ENCODE results near the gene HOXA6. TPM values are rescaled to one million over a fixed set of nuclear protein-coding genes. Genes with fewer than 3 reads are reported as not detected.

The HOXA6 gene
- total RNA-seq, 1 experiment from 2014 or later, result 12.7 TPM

DNA sequence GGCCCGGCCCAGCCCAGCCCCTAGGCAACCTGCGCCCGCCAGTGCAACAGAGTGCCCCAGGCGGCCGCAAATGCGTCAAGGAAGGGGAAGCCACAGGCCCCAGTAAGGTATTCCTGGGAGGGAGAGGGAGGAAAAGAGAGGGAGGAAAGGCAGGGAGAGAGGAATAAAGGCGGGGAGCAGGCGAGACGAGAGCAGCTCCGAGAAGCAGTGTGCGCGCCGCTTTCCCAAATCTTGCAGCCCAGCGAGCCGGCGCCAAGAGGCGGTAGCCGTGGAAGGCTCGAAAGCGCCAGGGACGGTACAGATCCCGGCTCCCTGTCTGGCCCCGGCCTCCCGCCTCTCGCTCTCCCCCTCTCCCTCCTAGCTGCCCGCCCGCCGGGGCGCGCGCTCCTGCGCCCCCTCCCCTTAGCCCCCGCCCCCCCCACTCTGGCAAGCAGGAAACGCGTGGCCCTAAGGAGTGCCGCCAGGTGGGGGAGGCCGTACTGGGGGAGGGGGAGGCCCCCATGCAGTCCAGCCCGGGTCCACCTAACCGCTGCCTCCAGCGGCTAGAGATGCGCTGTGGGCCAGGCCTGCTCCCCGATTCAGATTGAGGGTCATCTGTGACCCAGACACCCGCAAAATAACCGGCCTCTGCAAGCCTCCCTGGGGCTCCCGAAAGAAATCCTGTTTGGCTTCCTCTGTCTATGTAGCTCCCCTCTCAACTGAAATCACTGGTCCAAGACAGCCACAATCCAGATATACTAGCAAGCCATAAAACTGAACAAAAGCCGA is 22.3 kb upstream of the HOXA6 start:
- ATAC-seq (peak; percentile 5), DNase-seq (ENCODE audit: low read depth, low spot score) (no peak)
- peak overlapping the region; percentile 97 for H3K4me2 ChIP-seq (ENCODE audit: low read length)
- TF ChIP-seq JUND (IDR thresholded peaks at IDR 0.05) (no peak), EZH2 (IDR thresholded peaks at IDR 0.05) (no peak), YY1 (IDR thresholded peaks at IDR 0.05; ENCODE audit: extremely low read depth, insufficient replicate concordance, low read depth, low read length) (peak; percentile 4), EZH2phosphoT487 (IDR thresholded peaks at IDR 0.05; ENCODE audit: borderline replicate concordance) (no peak), TCF7L2 (IDR thresholded peaks at IDR 0.05; ENCODE audit: borderline replicate concordance, extremely low read depth, insufficient read depth, insufficient read length) (peak; percentile 52), FOSL1 (IDR thresholded peaks at IDR 0.05; ENCODE audit: low read depth) (no peak), ZNF274 (IDR thresholded peaks at IDR 0.05; ENCODE audit: low read depth, low read length) (no peak), POLR2AphosphoS5 (IDR thresholded peaks at IDR 0.05; ENCODE audit: low read depth, low read length) (peak; percentile 28; the same call in 1 of the 2 replicates), CBX3 (IDR thresholded peaks at IDR 0.05; ENCODE audit: low read depth) (no peak), ELF1 (IDR thresholded peaks at IDR 0.05; ENCODE audit: borderline replicate concordance, low read depth) (no peak), SRF (IDR thresholded peaks at IDR 0.05; ENCODE audit: low read depth) (no peak)
- TF ChIP-seq, protein P1, sequence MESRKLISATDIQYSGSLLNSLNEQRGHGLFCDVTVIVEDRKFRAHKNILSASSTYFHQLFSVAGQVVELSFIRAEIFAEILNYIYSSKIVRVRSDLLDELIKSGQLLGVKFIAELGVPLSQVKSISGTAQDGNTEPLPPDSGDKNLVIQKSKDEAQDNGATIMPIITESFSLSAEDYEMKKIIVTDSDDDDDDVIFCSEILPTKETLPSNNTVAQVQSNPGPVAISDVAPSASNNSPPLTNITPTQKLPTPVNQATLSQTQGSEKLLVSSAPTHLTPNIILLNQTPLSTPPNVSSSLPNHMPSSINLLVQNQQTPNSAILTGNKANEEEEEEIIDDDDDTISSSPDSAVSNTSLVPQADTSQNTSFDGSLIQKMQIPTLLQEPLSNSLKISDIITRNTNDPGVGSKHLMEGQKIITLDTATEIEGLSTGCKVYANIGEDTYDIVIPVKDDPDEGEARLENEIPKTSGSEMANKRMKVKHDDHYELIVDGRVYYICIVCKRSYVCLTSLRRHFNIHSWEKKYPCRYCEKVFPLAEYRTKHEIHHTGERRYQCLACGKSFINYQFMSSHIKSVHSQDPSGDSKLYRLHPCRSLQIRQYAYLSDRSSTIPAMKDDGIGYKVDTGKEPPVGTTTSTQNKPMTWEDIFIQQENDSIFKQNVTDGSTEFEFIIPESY (IDR thresholded peaks at IDR 0.05; ENCODE audit: extremely low read depth, insufficient replicate concordance, low read length), result no peak
- TF ChIP-seq, protein P2, sequence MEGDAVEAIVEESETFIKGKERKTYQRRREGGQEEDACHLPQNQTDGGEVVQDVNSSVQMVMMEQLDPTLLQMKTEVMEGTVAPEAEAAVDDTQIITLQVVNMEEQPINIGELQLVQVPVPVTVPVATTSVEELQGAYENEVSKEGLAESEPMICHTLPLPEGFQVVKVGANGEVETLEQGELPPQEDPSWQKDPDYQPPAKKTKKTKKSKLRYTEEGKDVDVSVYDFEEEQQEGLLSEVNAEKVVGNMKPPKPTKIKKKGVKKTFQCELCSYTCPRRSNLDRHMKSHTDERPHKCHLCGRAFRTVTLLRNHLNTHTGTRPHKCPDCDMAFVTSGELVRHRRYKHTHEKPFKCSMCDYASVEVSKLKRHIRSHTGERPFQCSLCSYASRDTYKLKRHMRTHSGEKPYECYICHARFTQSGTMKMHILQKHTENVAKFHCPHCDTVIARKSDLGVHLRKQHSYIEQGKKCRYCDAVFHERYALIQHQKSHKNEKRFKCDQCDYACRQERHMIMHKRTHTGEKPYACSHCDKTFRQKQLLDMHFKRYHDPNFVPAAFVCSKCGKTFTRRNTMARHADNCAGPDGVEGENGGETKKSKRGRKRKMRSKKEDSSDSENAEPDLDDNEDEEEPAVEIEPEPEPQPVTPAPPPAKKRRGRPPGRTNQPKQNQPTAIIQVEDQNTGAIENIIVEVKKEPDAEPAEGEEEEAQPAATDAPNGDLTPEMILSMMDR (IDR thresholded peaks at IDR 0.05 in 2 of 3, conservative IDR thresholded peaks at IDR 0.05 in 1 of 3; ENCODE audit: borderline replicate concordance in 1 of 3, insufficient read depth in 1 of 3, low read depth in 2 of 3, low read length in 2 of 3), result no peak
- no peaks in the 10 kb centered on the region for H3K9me3 ChIP-seq (ENCODE audit: control insufficient read depth in 1 of 2, insufficient read depth in 1 of 2, low read depth in 1 of 2, low read length in 2 of 2)
- H3K79me2 ChIP-seq (ENCODE audit: insufficient read depth, low read length), result peaks cover 98% of the 10 kb centered on the region
- no peak overlapping the region for H2AFZ ChIP-seq (ENCODE audit: low read depth, low read length, poor library complexity, severe bottlenecking)
- H3K27me3 ChIP-seq (ENCODE audit: insufficient read depth, low read length), result no peaks in the 10 kb centered on the region
- peaks cover 31 to 76% of the 10 kb centered on the region in 2 experiments for H3K4me1 ChIP-seq (ENCODE audit: control insufficient read depth in 1 of 2, insufficient read depth in 2 of 2, low read length in 2 of 2)
- POLR2A ChIA-PET, result interaction anchor here (2.0 to 2.2 kb wide), 2 partner anchors 10 to 19 kb away, joined by 6 to 7 read pairs; no protein-coding TSS in a partner anchor
- H3K27ac ChIP-seq (ENCODE audit: low read depth, low read length), result peak overlapping the region; percentile 91
- CTCF ChIA-PET, result interaction anchor here (0.8 to 6.6 kb wide), 2 partner anchors 10 to 892 kb away, joined by 3 to 32 read pairs; no protein-coding TSS in a partner anchor
- no peaks in the 10 kb centered on the region for H3K36me3 ChIP-seq (ENCODE audit: control insufficient read depth in 1 of 2, insufficient read depth in 2 of 2, low read length in 2 of 2)
- H3K4me3 ChIP-seq (replicated peaks in 1 of 2; ENCODE audit: low read depth in 1 of 2, low read length in 2 of 2), result peak overlapping the region; percentile 77 to 84
- H3K9ac ChIP-seq (ENCODE audit: low read length), result peak overlapping the region; percentile 89
- no peaks in the 10 kb centered on the region for H3K9me2 ChIP-seq (ENCODE audit: insufficient read depth)
- intact Hi-C loops (cut with micrococcal nuclease), result loop anchor here (10.0 kb wide), 1 partner anchor 1305 kb away; no protein-coding TSS in a partner anchor
- BruUV-seq (replicated peaks), result no TSS peak
- no peaks in the 10 kb centered on the region for H4K20me1 ChIP-seq (ENCODE audit: insufficient read depth)
- RAD21 ChIA-PET (ENCODE audit: low non-redundant PET in 1 of 2, low total read pairs in 2 of 2, uncharacterized antibody in 2 of 2, unreplicated experiment in 2 of 2), result interaction anchor here in 1 of 2 experiments (0.6 kb wide), 1 partner anchor 9 kb away, joined by 3 read pairs; no protein-coding TSS in a partner anchor

Data from HCT116 (cell line).